Measurements from ENCODE around the gene DISP1. TPM values are rescaled to one million over a fixed set of nuclear protein-coding genes. Genes with fewer than 3 reads are reported as not detected.

The DISP1 gene
- total and polyA plus RNA-seq, 4 donors = 4.4 to 25.7 (median 8.7) TPM

GRCh38 chr1:222794656-222795474 lies 20.0 kb upstream of the DISP1 start:
- Histone ChIP-seq H3K36me3 (ENCODE audit: control insufficient read depth in 4 of 4, insufficient read depth in 4 of 4, low read length in 4 of 4) (no peaks in the 10 kb centered on the region), H3K4me1 (ENCODE audit: control insufficient read depth in 5 of 5, insufficient read depth in 5 of 5, low read length in 5 of 5) (peaks cover 0 to 12% (median 2%) of the 10 kb centered on the region in 5 donors), H3K27ac (ENCODE audit: low read depth in 1 of 2, low read length in 1 of 2) (no peak overlapping the region), H3K9ac (ENCODE audit: insufficient read depth in 1 of 2, low read length in 2 of 2) (no peak overlapping the region), H3K4me3 (no peak overlapping the region), H3K9me3 (ENCODE audit: control insufficient read depth in 4 of 4, insufficient read depth in 3 of 4, low read length in 3 of 4) (no peaks in the 10 kb centered on the region), H3K27me3 (ENCODE audit: control insufficient read depth in 3 of 3, insufficient read depth in 3 of 3, low read length in 2 of 3) (no peaks in the 10 kb centered on the region)
- TF ChIP-seq CTCF (IDR thresholded peaks at IDR 0.05; ENCODE audit: control extremely low read depth, extremely low read depth) = peak; percentile 3
- 78 to 90% methylated on average over 6 of the region's 6 CpGs for WGBS, 2 donors
- DNase-seq (no peak), ATAC-seq (ENCODE audit: insufficient read depth, low FRiP score) (no peak)

- H3K27ac ChIP-seq (ENCODE audit: low read depth in 1 of 2, low read length in 1 of 2) = no peak overlapping the region
- H3K4me3 ChIP-seq = no peak overlapping the region
- ATAC-seq (ENCODE audit: insufficient read depth, low FRiP score) (no peak), DNase-seq (peak in 2 of 3 donors; percentile 23 to 38)
- TF ChIP-seq CTCF (IDR thresholded peaks at IDR 0.05; ENCODE audit: control extremely low read depth, extremely low read depth) = no peak
- no peaks in the 10 kb centered on the region for H3K9me3 ChIP-seq (ENCODE audit: control insufficient read depth in 4 of 4, insufficient read depth in 3 of 4, low read length in 3 of 4)
- no peaks in the 10 kb centered on the region for H3K36me3 ChIP-seq (ENCODE audit: control insufficient read depth in 4 of 4, insufficient read depth in 4 of 4, low read length in 4 of 4)
- H3K9ac ChIP-seq (ENCODE audit: insufficient read depth in 1 of 2, low read length in 2 of 2) = no peak overlapping the region
- H3K4me1 ChIP-seq (ENCODE audit: control insufficient read depth in 5 of 5, insufficient read depth in 5 of 5, low read length in 5 of 5) = peaks cover 0 to 6% (median 2%) of the 10 kb centered on the region in 5 donors
- H3K27me3 ChIP-seq (ENCODE audit: control insufficient read depth in 3 of 3, insufficient read depth in 3 of 3, low read length in 2 of 3) = no peaks in the 10 kb centered on the region
These were observed 16.7 kb upstream of the DISP1 start for GRCh38 chr1:222798116-222798515.

GRCh38 chr1:222798975-222799374 lies 15.9 kb upstream of the DISP1 start:
- no peak for DNase-seq
- Histone ChIP-seq H3K27me3 (ENCODE audit: control insufficient read depth in 3 of 3, insufficient read depth in 3 of 3, low read length in 2 of 3) (no peaks in the 10 kb centered on the region), H3K4me1 (ENCODE audit: control insufficient read depth in 5 of 5, insufficient read depth in 5 of 5, low read length in 5 of 5) (peaks cover 0 to 2% (median 0%) of the 10 kb centered on the region in 5 donors), H3K9me3 (ENCODE audit: control insufficient read depth in 4 of 4, insufficient read depth in 3 of 4, low read length in 3 of 4) (no peaks in the 10 kb centered on the region), H3K4me3 (no peak overlapping the region), H3K36me3 (ENCODE audit: control insufficient read depth in 4 of 4, insufficient read depth in 4 of 4, low read length in 4 of 4) (no peaks in the 10 kb centered on the region), H3K9ac (ENCODE audit: insufficient read depth in 1 of 2, low read length in 2 of 2) (no peak overlapping the region), H3K27ac (ENCODE audit: low read depth in 1 of 2, low read length in 1 of 2) (no peak overlapping the region)
- ATAC-seq (ENCODE audit: insufficient read depth, low FRiP score) = no peak
- WGBS, 2 donors = 85 to 86% methylated on average over 4 of the region's 4 CpGs
- TF ChIP-seq CTCF (IDR thresholded peaks at IDR 0.05; ENCODE audit: control extremely low read depth, extremely low read depth) = no peak
